PC-3 (cell line): ENCODE results near the gene ZNF76.

Experiments
- EZH2 ChIP-seq: fragments of 300-600 bp; sonication (generic); IDR thresholded peaks from one replicate; pipeline ENCODE4 v1.6.1; 2017; ENCODE audit warnings: antibody characterized with exemption, mild to moderate bottlenecking, low read length; ENCODE audit not compliant: unreplicated experiment
- EZH2phosphoT487 ChIP-seq: fragments of 300-600 bp; sonication (generic); IDR thresholded peaks from 2 replicates; pipeline ENCODE4 v1.6.1; 2018; ENCODE audit warnings: mild to moderate bottlenecking, antibody characterized with exemption, low read length, borderline replicate concordance
- TF ChIP-seq, protein P1 (sequence below): fragments of 300-600 bp; sonication (generic); conservative IDR thresholded peaks from 2 replicates; pipeline ENCODE4 v1.5.1; 2017; ENCODE audit warnings: antibody characterized with exemption, low read depth, mild to moderate bottlenecking, low read length

DNA sequence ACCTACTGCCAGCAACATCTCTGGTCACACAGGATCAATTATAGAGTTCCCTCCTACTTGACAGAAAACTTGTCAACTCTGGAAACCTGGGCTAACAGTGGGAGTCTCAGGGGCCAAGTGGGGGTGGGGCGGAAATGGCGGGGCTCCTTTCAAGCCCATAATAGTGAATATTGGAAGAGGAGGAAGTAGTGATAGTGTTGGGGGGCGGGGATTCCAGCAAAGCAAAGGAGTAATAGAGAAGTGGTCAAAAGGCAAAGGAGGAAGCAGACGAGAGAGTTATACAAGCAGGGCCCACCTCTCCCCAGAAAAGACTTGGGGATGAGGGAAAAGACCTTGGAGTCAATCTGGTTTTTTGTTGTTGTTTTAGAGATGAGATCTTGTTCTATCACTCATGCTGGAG is 40.1 kb downstream of the ZNF76 start:
- TF ChIP-seq, protein P1, sequence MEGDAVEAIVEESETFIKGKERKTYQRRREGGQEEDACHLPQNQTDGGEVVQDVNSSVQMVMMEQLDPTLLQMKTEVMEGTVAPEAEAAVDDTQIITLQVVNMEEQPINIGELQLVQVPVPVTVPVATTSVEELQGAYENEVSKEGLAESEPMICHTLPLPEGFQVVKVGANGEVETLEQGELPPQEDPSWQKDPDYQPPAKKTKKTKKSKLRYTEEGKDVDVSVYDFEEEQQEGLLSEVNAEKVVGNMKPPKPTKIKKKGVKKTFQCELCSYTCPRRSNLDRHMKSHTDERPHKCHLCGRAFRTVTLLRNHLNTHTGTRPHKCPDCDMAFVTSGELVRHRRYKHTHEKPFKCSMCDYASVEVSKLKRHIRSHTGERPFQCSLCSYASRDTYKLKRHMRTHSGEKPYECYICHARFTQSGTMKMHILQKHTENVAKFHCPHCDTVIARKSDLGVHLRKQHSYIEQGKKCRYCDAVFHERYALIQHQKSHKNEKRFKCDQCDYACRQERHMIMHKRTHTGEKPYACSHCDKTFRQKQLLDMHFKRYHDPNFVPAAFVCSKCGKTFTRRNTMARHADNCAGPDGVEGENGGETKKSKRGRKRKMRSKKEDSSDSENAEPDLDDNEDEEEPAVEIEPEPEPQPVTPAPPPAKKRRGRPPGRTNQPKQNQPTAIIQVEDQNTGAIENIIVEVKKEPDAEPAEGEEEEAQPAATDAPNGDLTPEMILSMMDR: no peak
- no peak for TF ChIP-seq EZH2
- no peak for TF ChIP-seq EZH2phosphoT487
